Transverse colon (tissue), 4 donors: ENCODE results near the gene LPAR1. TPM values are rescaled to one million over a fixed set of nuclear protein-coding genes. Genes with fewer than 3 reads are reported as not detected.

Experiments
- DNase-seq: peaks from one replicate; pipeline ENCODE4 v3.0.0-alpha.2; 2019
- H3K27ac ChIP-seq, 4 donors: fragments of 200-600 bp; sonication (generic); 2 replicates each; pipeline ENCODE4 v1.5.1; 2016 to 2018; ENCODE audit warnings: inconsistent platforms in 4 of 4
- H3K27me3 ChIP-seq: fragments of 200-600 bp; sonication (generic); 2 replicates; pipeline ENCODE4 v1.5.1; 2017; ENCODE audit warnings: inconsistent platforms
- H3K36me3 ChIP-seq, 4 donors: fragments of 200-600 bp; sonication (generic); 2 replicates each; pipeline ENCODE4 v1.5.1; 2017 to 2019; ENCODE audit warnings: inconsistent platforms in 4 of 4
- H3K4me1 ChIP-seq, 4 donors: fragments of 200-600 bp; sonication (generic); 2 replicates each; pipeline ENCODE4 v1.5.1; 2017 to 2020; ENCODE audit warnings: inconsistent platforms in 4 of 4
- H3K4me3 ChIP-seq, 4 donors: fragments of 200-600 bp; sonication (generic); 1 replicate in 1 of 4; 2 replicates in 3 of 4; pipeline versions ENCODE4 v1.5.1 to v1.6.1; 2017 to 2019; ENCODE audit warnings: inconsistent platforms in 4 of 4
- H3K9me3 ChIP-seq, 2 donors: fragments of 200-600 bp; sonication (generic); 2 replicates each; pipeline ENCODE4 v1.5.1; 2017 to 2019; ENCODE audit warnings: inconsistent platforms in 2 of 2
- EP300 ChIP-seq: sonication (generic); formaldehyde crosslinking; IDR thresholded peaks from one replicate; pipeline ENCODE4 v1.6.1; 2017; ENCODE audit warnings: antibody characterized with exemption, low read depth
- POLR2A ChIP-seq: fragments of 450-650 bp; IDR thresholded peaks from one replicate; pipeline ENCODE4 v1.6.1; 2016; ENCODE audit warnings: antibody characterized with exemption, mild to moderate bottlenecking, moderate library complexity
- POLR2AphosphoS5 ChIP-seq, 3 donors: sonication (generic); formaldehyde crosslinking; IDR thresholded peaks; one replicate each; pipeline ENCODE4 v1.6.1; 2016; ENCODE audit warnings: antibody characterized with exemption in 3 of 3
- WGBS, 2 donors: methylation state at CpG; one replicate each; pipeline ENCODE4 v1.1.5; 2018; ENCODE audit warnings: low coverage in 1 of 2; 5-methylcytosine and 5-hydroxymethylcytosine counted together
- in situ Hi-C, 4 donors: fragments of 200-750 bp; cut with MboI; loops; one replicate each; pipeline versions ENCODE4 v1.15.0 to v1.15.1; 2017; ENCODE audit warnings: low sequenced_read_pairs in 3 of 4, low pct_ligation_motif_present in 1 of 4, low pct_unique_long_range_greater_than_20kb in 1 of 4
- intact Hi-C: fragments of 100-400 bp; cut with DNase I; formaldehyde crosslinking; loops from one replicate; pipeline ENCODE4 v1.15.1; 2023; ENCODE audit warnings: low total_unique reads
- total RNA-seq, 4 donors: library from RNA; depleted of rRNA; stranded (reverse); fragments of >200 nt; gene quantifications; one replicate each; pipeline ENCODE4 v1.1.0, GENCODE V29; 2016
- TF ChIP-seq, protein P1 (sequence below), 5 experiments: fragments of 200-600 bp in 3 of 5; fragments of 450-650 bp in 2 of 5; sonication (generic) in 3 of 5; IDR thresholded peaks; 1 replicate in 2 of 5; 2 replicates in 3 of 5; pipeline ENCODE4 v1.5.1; 2016 to 2017; ENCODE audit warnings: antibody characterized with exemption in 5 of 5, inconsistent platforms in 3 of 5, mild to moderate bottlenecking in 2 of 5, moderate library complexity in 1 of 5

LPAR1 gene
- total RNA-seq, 4 donors from 2014 or later = 27.1 to 34.4 (median 28.7) TPM

DNA sequence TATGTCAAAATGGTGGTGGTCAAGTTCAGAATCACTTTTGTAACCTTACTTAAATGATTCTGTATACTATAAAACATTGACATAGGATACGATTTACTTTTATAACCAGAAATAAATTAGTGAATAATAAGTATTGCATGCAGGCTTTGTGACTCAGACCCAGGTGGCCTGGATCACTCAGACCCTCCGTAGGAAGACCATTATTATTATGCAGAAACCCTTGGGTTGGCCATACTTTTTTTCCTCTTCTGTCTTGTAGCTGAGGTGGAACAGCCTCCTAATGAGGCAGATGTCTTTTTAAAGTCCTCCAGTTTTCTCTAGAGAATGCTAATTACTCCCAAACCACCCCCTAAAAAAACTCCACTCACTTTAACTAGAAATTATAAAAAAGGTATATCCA is 121.9 kb downstream of the LPAR1 start:
- H3K27me3 ChIP-seq = no peaks in the 10 kb centered on the region
- intact Hi-C loops = no loop called here
- peaks cover 0 to 18% (median 6%) of the 10 kb centered on the region in 4 donors for H3K4me1 ChIP-seq
- no peak overlapping the region for H3K4me3 ChIP-seq
- H3K27ac ChIP-seq = no peak overlapping the region
- H3K9me3 ChIP-seq = no peaks in the 10 kb centered on the region
- DNase-seq = no peak
- WGBS, 2 donors = 73 to 81% methylated on average over 2 of the region's 2 CpGs
- in situ Hi-C loops = no loop called here
- no peaks in the 10 kb centered on the region for H3K36me3 ChIP-seq
- TF ChIP-seq, protein P1, sequence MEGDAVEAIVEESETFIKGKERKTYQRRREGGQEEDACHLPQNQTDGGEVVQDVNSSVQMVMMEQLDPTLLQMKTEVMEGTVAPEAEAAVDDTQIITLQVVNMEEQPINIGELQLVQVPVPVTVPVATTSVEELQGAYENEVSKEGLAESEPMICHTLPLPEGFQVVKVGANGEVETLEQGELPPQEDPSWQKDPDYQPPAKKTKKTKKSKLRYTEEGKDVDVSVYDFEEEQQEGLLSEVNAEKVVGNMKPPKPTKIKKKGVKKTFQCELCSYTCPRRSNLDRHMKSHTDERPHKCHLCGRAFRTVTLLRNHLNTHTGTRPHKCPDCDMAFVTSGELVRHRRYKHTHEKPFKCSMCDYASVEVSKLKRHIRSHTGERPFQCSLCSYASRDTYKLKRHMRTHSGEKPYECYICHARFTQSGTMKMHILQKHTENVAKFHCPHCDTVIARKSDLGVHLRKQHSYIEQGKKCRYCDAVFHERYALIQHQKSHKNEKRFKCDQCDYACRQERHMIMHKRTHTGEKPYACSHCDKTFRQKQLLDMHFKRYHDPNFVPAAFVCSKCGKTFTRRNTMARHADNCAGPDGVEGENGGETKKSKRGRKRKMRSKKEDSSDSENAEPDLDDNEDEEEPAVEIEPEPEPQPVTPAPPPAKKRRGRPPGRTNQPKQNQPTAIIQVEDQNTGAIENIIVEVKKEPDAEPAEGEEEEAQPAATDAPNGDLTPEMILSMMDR (IDR thresholded peaks at IDR 0.05) = no peak
- TF ChIP-seq POLR2A = no peak
- TF ChIP-seq EP300 = no peak

GRCh38 chr9:110912419-110913291 is 125.6 kb downstream of the LPAR1 start:
- H3K4me3 ChIP-seq = no peak overlapping the region
- H3K27me3 ChIP-seq = no peaks in the 10 kb centered on the region
- H3K36me3 ChIP-seq = peaks cover 0 to 4% (median 0%) of the 10 kb centered on the region in 4 donors
- peaks cover 0 to 10% (median 0%) of the 10 kb centered on the region in 4 donors for H3K4me1 ChIP-seq
- TF ChIP-seq, protein P1 (IDR thresholded peaks at IDR 0.05) = no peak
- TF ChIP-seq EP300 (peak; percentile 47), POLR2AphosphoS5 (IDR thresholded peaks at IDR 0.05) (peak in 2 of 3 donors; percentile 63 to 68)
- peak overlapping the region; percentile 48 to 57 (median 52) for H3K27ac ChIP-seq
- peaks cover 4 to 13% of the 10 kb centered on the region in 2 donors for H3K9me3 ChIP-seq
- in situ Hi-C loops = no loop called here
- intact Hi-C loops = loop anchor here (5.0 kb wide), 1 partner anchor 1995 kb away; no protein-coding TSS in a partner anchor
- DNase-seq = no peak
- WGBS, 2 donors = 78 to 86% methylated on average over 4 to 7 of the region's 7 CpGs

DNA sequence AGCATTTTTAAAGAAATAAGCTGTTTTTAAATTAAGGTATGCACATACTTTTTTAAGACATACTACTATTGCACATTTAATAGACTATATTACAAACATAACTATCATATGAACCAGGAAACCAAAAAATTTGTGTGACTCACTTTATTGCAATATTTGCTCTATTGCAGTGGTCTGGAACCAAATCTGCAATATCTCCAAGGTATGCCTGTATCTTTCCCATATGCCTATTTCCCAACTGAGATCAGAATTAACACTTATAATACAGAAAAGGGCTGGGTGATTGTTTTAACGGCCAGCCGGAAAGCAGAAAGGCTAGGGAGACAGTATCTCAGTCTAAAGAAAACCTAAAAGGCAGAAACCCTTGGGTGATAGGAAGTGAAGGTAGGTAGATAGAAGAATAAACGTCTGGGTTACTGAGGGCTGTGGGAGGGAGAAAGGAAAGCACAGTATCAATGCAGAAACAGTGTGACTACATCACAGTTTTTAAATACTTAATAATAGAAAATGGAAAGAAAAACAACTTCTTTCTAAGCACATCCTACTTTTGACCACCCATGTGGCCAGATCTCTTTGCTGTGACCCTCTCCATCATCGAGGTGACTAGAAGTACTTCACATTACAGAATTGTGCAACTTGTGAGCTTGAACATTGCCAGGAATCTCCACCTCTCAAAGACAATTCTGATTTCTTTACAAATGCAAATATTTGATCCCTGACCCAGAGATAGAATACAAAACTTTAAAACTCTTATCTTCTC is 126.4 kb downstream of the LPAR1 start:
- Histone ChIP-seq H3K27me3 (no peaks in the 10 kb centered on the region), H3K27ac (peak overlapping the region; percentile 28 to 57 (median 50)), H3K9me3 (peaks cover 4 to 13% of the 10 kb centered on the region in 2 donors), H3K36me3 (peaks cover 0 to 4% (median 0%) of the 10 kb centered on the region in 4 donors), H3K4me1 (peaks cover 0 to 10% (median 0%) of the 10 kb centered on the region in 4 donors), H3K4me3 (no peak overlapping the region)
- DNase-seq = no peak
- in situ Hi-C loops (no loop called here), intact Hi-C loops (loop anchor here (5.0 kb wide), 1 partner anchor 1995 kb away; no protein-coding TSS in a partner anchor)
- TF ChIP-seq POLR2A (no peak), POLR2AphosphoS5 (IDR thresholded peaks at IDR 0.05) (no peak)
- TF ChIP-seq, protein P1 (IDR thresholded peaks at IDR 0.05) = no peak
- 25 to 64% methylated on average over 2 to 4 of the region's 4 CpGs for WGBS, 2 donors

- WGBS, 2 donors = 58 to 70% methylated on average over 2 of the region's 2 CpGs
- intact Hi-C loops = no loop called here
- TF ChIP-seq POLR2A (no peak), POLR2AphosphoS5 (IDR thresholded peaks at IDR 0.05) (no peak), EP300 (no peak)
- TF ChIP-seq, protein P1 (IDR thresholded peaks at IDR 0.05) = no peak
Measured at GRCh38 chr9:110908894-110909293, 129.4 kb downstream of the LPAR1 start.

More at GRCh38 chr9:110908894-110909293, 129.4 kb downstream of the LPAR1 start:
- Histone ChIP-seq H3K4me1 (peaks cover 0 to 10% (median 0%) of the 10 kb centered on the region in 4 donors), H3K9me3 (peaks cover 4 to 13% of the 10 kb centered on the region in 2 donors), H3K4me3 (no peak overlapping the region), H3K27ac (no peak overlapping the region), H3K36me3 (peaks cover 0 to 4% (median 0%) of the 10 kb centered on the region in 4 donors), H3K27me3 (no peaks in the 10 kb centered on the region)
- in situ Hi-C loops = no loop called here
- DNase-seq = no peak
